ENCODE results near the gene ATP2B2.
"Not testable (repeated sequence)": the region's sequence is repeated elsewhere in the genome, so short reads cannot be mapped to it uniquely, and the experiment has no call there.

ATP2B2 gene

GRCh38 chr3:10397879-10398278, 107.5 kb downstream of the ATP2B2 start:
- no peak for DNase-seq

- no peak for DNase-seq
Observed at GRCh38 chr3:10396931-10397330, 108.5 kb downstream of the ATP2B2 start.

GRCh38 chr3:10396083-10396482, 109.3 kb downstream of the ATP2B2 start:
- DNase-seq = no peak

GRCh38 chr3:10395671-10396070, 109.7 kb downstream of the ATP2B2 start:
- DNase-seq = peak; percentile 26 to 43

- DNase-seq = no peak
Observed at GRCh38 chr3:10395196-10395595, 110.2 kb downstream of the ATP2B2 start.

GRCh38 chr3:10394491-10395025, 110.8 kb downstream of the ATP2B2 start:
- no peak for DNase-seq

- no peak for DNase-seq
Observed at GRCh38 chr3:10393514-10393913, 111.9 kb downstream of the ATP2B2 start.

GRCh38 chr3:10392906-10393461, 112.4 kb downstream of the ATP2B2 start:
- DNase-seq = no peak

GRCh38 chr3:10392244-10392643, 113.1 kb downstream of the ATP2B2 start:
- DNase-seq = no peak

GRCh38 chr3:10391391-10391790, 114.0 kb downstream of the ATP2B2 start:
- no peak for DNase-seq

GRCh38 chr3:10390641-10391373, 114.6 kb downstream of the ATP2B2 start:
- DNase-seq = no peak

GRCh38 chr3:10389995-10390394, 115.4 kb downstream of the ATP2B2 start:
- peak in 1 of 2 donors; percentile 45 for DNase-seq

- no peak for DNase-seq
Observed at GRCh38 chr3:10389339-10389738, 116.0 kb downstream of the ATP2B2 start.

- DNase-seq = no peak
Observed at GRCh38 chr3:10387881-10388609, 117.3 kb downstream of the ATP2B2 start.

GRCh38 chr3:10386121-10386520, 119.3 kb downstream of the ATP2B2 start:
- DNase-seq = no peak

GRCh38 chr3:10384541-10385360, 120.6 kb downstream of the ATP2B2 start:
- DNase-seq = no peak

- no peak for DNase-seq
Observed at GRCh38 chr3:10383850-10384248, 121.5 kb downstream of the ATP2B2 start.

GRCh38 chr3:10382892-10383849, 122.2 kb downstream of the ATP2B2 start:
- no peak for DNase-seq

- DNase-seq = not testable (repeated sequence)
Observed at GRCh38 chr3:10382445-10382844, 122.9 kb downstream of the ATP2B2 start.

- DNase-seq = no peak
Observed at GRCh38 chr3:10381336-10381735, 124.0 kb downstream of the ATP2B2 start.

- DNase-seq = no peak
Observed at GRCh38 chr3:10380906-10381305, 124.5 kb downstream of the ATP2B2 start.

GRCh38 chr3:10379961-10380360, 125.4 kb downstream of the ATP2B2 start:
- DNase-seq = no peak
